H54 (cell line): ENCODE data around the gene JMJD8.
A peak's percentile ranks its signal among the peaks of the same experiment; 100 is the strongest.

Experiments
- DNase-seq: peaks from one replicate; pipeline ENCODE4 v3.0.0; 2011; ENCODE audit warnings: low spot score, mixed read lengths; ENCODE audit not compliant: insufficient read length
- FAIRE-seq: peaks from 3 replicates; lab custom pipeline; 2011; peaks lifted over from hg19 to GRCh38; lab: Jason Lieb, UNC
- POLR2A ChIP-seq: IDR thresholded peaks from 2 replicates; pipeline ENCODE4 v1.6.1; 2011; ENCODE audit warnings: low read depth, mild to moderate bottlenecking, low read length

JMJD8 gene

DNA sequence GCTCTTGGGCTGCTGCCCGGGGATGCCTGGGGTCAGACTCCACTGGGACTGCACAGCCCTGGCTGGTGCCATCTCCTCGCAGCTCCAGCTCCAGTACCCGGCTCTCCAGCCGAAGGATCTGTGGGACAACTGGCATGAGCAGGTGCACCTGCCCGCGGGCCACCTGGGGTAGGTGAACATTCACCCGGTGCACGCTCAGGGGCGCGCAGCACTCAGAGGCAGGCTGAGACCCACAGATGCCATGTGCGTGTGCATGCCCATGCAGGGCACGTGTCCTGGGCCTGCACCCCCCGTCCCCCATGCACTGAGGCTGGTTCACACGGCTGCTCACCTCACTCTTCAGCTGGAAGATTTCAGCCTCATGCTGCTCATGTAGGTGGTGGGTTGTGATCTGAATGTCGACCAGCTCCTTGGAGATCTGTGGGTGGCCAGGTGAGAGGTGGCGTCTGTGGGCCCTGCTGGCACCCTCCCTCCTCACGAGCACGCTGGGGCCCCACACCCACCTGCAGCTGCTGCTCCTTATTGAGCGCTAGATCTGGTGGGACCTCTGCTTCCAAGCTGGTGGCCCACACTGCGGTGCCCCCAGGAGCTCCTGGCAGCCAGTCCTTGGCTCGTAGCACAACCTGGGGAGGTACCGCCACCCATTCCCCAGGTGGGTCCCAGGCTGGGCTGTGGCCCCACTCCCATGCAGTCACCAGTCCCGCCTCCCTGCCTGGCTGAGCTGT lies 41.5 kb upstream of the JMJD8 start:
- TF ChIP-seq POLR2A, result no peak
- FAIRE-seq, result no peak
- no peak for DNase-seq

- TF ChIP-seq POLR2A, result no peak
- FAIRE-seq, result no peak
- DNase-seq, result no peak
Observed at GRCh38 chr16:725041-725376, 40.9 kb upstream of the JMJD8 start.

- FAIRE-seq (no peak), DNase-seq (no peak)
- TF ChIP-seq POLR2A, result no peak
Observed at GRCh38 chr16:724188-725040, 40.3 kb upstream of the JMJD8 start.

DNA sequence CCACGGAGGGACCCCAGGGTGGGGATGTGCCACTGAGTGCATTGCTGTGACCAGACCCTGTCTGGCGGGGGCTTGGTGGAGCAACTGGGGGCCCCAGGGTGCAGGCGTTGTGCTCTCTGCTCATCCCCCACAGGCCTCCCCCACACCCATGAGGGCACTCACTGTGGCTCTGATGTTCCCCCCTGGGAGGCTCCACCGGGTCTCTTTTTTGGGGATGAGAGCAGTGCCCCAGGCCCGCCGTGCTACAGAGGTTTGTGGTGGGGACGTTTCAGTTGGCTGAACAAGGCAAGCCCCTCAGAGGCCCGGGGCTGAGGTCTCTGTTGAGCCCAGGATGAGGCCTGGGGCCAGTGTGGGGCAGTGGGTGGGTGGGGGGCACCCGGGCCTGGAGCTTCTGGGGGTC lies 39.6 kb upstream of the JMJD8 start:
- no peak for TF ChIP-seq POLR2A
- FAIRE-seq, result no peak
- no peak for DNase-seq

DNA sequence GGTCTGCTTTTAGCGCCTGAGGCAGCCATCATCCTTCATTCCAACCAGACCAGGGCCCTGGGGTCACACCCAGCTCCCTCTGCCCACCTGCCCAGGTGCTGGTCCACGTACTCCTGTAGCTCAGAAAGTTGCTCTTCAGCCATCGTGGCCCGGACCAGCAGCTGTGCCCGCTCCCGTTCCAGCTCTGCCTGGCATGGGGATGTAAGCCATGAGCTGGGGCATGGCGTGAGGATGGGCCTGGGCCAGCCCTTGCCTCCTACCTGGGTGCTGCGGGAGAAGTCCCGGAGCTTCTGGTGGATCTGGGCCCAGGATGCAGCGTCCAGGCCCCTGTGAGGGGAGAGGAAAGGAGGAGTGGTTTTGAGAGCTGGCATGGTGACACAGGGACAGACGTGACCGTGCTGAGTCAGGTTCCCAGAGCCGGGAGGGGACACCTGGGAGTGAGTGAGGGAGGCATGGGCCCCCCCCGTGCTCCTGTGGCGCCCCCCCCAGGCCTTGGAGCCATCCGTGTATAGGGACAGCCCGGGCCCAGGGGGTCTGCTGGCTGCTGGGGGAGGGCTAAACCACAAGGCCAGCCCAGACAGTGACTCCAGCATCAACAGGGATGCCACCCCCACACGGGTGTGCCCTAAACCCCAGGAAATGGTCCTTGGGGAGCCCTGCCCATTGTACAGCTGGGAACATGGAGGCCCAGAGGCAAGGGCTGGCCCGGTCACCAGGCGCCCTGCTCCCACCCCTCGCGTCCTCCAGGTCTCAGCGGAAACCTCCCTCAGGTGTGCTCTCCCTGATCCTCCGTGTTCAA lies 38.9 kb upstream of the JMJD8 start:
- TF ChIP-seq POLR2A, result no peak
- FAIRE-seq, result no peak

GRCh38 chr16:721765-722540 lies 37.8 kb upstream of the JMJD8 start:
- TF ChIP-seq POLR2A, result no peak
- DNase-seq (no peak), FAIRE-seq (no peak)

More for the DNA sequence above, 38.9 kb upstream of the JMJD8 start:
- DNase-seq, result no peak

DNA sequence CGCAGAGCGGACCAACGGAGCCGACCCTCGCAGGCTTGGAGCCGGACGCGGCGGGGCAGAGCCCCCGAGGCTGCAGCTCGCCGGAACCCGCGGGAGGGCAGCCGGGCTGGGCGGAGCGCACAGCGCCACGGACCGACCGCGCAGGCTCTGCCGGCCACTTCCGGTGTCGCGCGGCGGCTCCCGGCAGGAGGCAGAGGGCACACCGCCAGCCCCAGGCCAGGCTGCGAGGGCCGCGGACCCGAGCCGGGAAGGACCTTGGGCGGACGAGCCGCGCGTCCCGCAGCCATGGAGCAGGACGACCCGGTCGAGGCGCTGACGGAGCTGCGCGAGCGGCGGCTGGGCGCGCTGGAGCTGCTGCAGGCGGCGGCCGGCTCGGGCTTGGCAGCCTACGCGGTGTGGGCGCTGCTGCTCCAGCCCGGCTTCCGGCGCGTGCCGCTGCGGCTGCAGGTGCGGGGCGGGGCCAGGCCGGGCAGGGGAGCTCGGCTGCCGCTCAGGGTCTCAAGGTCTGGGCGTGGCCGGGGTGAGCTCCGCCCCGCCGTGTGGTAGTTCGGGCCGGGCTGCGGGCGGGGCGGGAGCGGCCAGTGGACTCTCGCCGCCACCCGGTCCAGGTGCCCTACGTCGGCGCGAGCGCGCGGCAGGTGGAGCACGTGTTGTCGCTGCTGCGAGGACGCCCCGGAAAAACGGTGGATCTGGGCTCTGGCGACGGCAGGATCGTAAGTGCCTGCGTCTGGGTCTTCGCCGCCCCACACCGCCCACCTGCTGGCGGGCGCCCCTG lies 37.0 kb upstream of the JMJD8 start, which contains the start of gene ANTKMT:
Gene ANTKMT, plus strand, starts transcription at position 157 of the 775 bp plus-strand sequence. Its CDS starts 129 bp downstream, at position 286.
- FAIRE-seq (no peak), DNase-seq (peak; percentile 92)
- TF ChIP-seq POLR2A, result peak; percentile 83

DNA sequence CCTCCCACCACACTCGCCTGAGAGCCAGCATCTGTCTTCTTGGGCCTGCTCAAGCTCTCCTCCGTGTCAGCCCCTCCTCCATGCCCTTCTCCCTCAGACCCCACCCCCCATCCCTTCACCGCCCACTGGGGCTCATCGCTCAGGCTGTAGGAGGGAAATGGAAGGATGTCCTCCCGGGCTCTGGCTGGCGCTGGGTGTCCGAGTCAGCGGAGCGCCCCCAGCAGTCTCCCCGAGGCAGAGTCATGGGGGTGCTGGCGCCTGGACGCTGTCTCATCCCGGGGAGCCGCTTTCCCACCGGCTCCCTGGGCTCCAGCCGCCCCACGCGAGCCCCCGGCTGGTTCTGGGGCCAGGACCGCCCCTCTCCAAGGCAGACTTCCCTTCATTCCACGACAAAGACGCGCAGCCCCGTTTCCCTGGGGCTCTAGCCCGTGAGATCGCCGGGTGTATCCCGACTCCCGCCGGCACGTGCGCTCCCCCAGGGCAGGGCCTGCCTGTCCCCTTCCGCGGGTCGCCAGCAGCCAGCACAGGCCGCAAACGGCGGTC lies 36.4 kb upstream of the JMJD8 start:
- FAIRE-seq (no peak), DNase-seq (peak; percentile 89)
- no peak for TF ChIP-seq POLR2A

DNA sequence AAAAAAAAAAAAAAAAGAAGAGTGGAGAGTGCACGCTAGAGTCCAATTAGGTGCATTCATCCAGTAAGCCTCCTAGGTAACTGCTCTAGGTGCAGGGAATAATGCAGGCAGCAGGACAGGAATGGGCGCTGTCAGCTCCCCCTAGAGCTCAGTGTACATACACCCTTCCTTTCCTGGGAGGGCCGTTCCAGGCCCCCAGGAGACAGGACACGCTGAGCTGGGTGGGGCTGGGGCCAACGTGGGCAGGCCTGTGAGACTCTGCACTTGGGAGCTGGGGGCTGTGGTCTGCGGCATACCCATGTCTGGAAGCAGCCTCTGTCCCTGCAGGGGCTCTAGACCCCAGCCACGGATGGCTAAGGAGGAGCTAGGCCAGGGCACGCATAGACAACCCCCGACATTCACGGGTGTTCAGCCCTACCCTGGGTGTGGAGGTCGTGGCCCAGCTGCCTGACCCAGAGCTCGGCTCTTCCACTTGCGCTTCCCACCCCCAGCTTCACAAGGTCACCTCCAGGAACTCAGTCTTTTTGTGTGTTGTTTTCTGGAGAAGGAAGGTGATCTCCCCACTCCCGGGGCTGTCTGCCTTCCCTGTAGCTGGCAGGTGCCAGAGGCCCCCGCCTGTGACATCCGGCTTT lies 35.8 kb upstream of the JMJD8 start:
- FAIRE-seq, result no peak
- no peak for TF ChIP-seq POLR2A
- DNase-seq, result no peak

GRCh38 chr16:718922-719321 lies 34.8 kb upstream of the JMJD8 start:
- FAIRE-seq (no peak), DNase-seq (no peak)
- no peak for TF ChIP-seq POLR2A

DNA sequence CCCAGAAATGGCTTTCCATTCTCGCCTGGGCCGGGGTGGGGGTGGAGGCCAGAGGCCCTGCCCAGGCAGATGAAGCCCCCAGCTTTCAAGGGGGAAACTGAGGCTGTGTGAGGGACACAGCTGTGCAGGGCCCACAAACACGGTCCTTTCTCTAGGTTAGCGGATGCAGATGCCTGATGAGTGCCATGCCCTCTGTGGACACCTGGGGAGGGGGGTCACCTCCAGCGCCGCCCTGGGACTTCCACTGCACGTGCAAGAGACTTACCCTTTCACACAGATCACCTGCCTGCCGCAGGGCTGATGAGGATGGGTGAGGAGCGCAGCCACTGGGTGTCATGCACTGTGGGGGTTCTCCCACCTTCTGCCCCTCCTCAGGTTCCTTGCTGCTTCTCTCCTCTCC lies 34.3 kb upstream of the JMJD8 start:
- no peak for DNase-seq
- TF ChIP-seq POLR2A, result no peak
- FAIRE-seq, result no peak
